Measurements from ENCODE around the gene PPL. TPM values are rescaled to one million over a fixed set of nuclear protein-coding genes. Genes with fewer than 3 reads are reported as not detected.
A peak's percentile ranks its signal among the peaks of the same experiment; 100 is the strongest.

Gene PPL
- total RNA-seq, 1 donor from 2014 or later, result 142 TPM

DNA sequence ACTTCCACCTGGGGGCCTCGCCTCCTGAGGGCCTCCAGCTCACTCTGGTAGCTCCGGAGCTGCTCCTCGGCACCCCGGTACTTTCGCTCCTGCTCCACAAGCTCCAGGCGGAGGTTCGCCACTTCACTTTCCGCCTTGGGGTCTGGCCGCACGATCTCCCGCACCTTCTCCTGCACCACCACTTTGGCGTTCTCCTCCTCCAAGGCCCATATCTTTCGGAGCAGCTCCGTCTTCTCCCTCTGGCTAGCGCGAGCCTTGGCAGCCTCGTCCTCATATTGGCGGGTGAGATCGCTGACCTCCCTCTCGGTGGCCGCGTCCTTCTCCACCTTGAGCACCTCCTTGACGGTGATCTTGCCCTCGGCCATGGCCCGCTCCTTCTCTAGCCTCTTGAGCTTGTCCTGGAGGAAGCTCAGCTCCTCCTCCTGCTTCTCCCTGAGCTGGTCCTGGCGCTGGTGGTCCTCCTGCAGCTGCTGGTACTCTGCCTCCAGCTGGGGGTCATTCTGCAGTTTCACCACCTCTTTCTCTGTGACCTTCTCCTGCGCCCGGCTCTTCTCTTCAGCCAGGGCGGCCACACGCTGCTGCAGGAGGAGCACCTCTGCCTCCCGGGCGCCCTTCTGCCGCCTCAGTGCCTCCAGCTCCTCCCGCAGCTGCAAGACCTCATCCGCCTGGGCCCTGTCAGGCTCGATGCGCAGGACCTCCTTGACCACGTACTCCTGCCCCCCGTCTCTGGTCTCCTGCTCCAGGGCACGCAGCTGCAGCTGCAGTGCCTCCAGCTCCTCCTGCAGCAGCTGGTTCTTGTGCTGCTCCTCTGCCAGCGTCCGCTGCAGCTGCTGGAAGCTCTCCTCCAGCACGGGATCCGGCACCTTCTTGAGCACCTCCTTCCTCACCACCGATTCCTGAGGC, 51.7 kb downstream of the PPL start:
- peak overlapping the region; percentile 65 for H3K27ac Mint-ChIP-seq
- peaks cover 43% of the 10 kb centered on the region for H3K36me3 Mint-ChIP-seq
- H3K4me1 Mint-ChIP-seq (ENCODE audit: unreplicated experiment), result peaks cover 20% of the 10 kb centered on the region

GRCh38 chr16:4884209-4884608, 52.7 kb downstream of the PPL start:
- H3K36me3 Mint-ChIP-seq, result peaks cover 43% of the 10 kb centered on the region
- DNase-seq (ENCODE audit: extremely low spot score, unreplicated experiment), result no peak
- H3K9me3 Mint-ChIP-seq, result no peaks in the 10 kb centered on the region
- H3K27me3 Mint-ChIP-seq, result no peaks in the 10 kb centered on the region
- TF ChIP-seq CTCF (conservative IDR thresholded peaks at IDR 0.05), result no peak
- H3K4me1 Mint-ChIP-seq (ENCODE audit: unreplicated experiment), result peaks cover 20% of the 10 kb centered on the region
- peak overlapping the region; percentile 31 for H3K27ac Mint-ChIP-seq
- H3K4me3 Mint-ChIP-seq, result no peak overlapping the region

More for the DNA sequence above, 51.7 kb downstream of the PPL start:
- H3K27me3 Mint-ChIP-seq, result no peaks in the 10 kb centered on the region
- no peaks in the 10 kb centered on the region for H3K9me3 Mint-ChIP-seq
- DNase-seq (ENCODE audit: extremely low spot score, unreplicated experiment), result no peak
- TF ChIP-seq CTCF (conservative IDR thresholded peaks at IDR 0.05), result no peak
- H3K4me3 Mint-ChIP-seq, result no peak overlapping the region

DNA sequence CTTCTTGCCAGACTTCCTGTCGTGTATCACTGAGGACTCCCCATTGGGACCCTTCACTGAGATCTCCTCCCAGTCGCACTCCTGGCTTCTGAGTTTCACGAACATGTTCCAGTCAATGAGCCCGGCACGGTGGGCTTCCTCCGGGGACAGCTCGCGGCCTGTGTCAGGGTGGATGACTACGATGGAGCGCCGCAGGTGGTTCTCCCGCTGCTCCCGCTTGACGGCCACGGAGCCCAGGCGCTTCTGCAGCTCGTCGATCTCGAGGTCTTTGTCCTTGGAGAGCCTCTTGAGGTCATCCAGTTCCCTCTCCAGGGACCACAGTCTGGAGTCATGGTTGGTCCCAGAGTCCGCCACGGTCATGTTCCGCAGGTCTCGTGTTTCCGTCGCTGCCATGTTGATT, 53.4 kb downstream of the PPL start:
- no peak overlapping the region for H3K27ac Mint-ChIP-seq
- TF ChIP-seq CTCF (conservative IDR thresholded peaks at IDR 0.05), result no peak
- no peak for DNase-seq (ENCODE audit: extremely low spot score, unreplicated experiment)
- no peak overlapping the region for H3K4me3 Mint-ChIP-seq
- H3K4me1 Mint-ChIP-seq (ENCODE audit: unreplicated experiment), result peaks cover 20% of the 10 kb centered on the region
- H3K9me3 Mint-ChIP-seq, result no peaks in the 10 kb centered on the region
- peaks cover 47% of the 10 kb centered on the region for H3K36me3 Mint-ChIP-seq
- no peaks in the 10 kb centered on the region for H3K27me3 Mint-ChIP-seq

DNA sequence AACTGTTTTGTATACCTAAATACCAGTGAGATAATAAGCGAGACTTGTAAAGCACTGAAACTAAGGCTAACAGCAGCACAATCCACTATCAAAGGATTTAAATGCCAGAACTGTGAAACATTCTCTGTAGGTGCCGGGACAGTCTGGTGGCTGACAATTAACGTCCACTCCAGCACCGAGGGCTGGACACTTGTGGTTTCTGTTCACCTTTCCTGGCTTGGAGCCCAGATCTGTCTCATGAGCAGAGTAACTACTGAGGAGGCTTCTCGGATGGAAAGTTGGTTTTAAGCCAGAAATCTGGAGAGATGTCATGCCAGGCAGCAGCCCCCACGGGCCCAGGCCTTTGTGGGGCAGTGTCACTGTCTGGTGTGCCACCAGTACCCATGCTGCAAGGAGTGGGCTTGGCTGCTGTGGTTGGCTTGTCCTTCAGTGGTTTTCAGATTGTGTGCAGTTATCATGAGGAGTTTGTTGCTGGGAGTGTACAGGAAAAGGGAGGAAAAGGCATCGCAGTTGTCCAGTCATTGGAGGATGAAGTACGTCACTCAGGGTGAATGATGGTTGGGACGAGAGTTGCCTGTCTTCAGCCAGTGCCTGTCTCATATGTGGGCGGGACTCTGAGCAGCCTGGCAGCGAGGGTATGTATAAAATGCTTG, 54.2 kb downstream of the PPL start:
- peak overlapping the region; percentile 66 for H3K27ac Mint-ChIP-seq
- no peak overlapping the region for H3K4me3 Mint-ChIP-seq
- peaks cover 20% of the 10 kb centered on the region for H3K4me1 Mint-ChIP-seq (ENCODE audit: unreplicated experiment)
- H3K27me3 Mint-ChIP-seq, result no peaks in the 10 kb centered on the region
- H3K36me3 Mint-ChIP-seq, result peaks cover 47% of the 10 kb centered on the region
- H3K9me3 Mint-ChIP-seq, result no peaks in the 10 kb centered on the region
- no peak for DNase-seq (ENCODE audit: extremely low spot score, unreplicated experiment)
- TF ChIP-seq CTCF (conservative IDR thresholded peaks at IDR 0.05), result no peak

DNA sequence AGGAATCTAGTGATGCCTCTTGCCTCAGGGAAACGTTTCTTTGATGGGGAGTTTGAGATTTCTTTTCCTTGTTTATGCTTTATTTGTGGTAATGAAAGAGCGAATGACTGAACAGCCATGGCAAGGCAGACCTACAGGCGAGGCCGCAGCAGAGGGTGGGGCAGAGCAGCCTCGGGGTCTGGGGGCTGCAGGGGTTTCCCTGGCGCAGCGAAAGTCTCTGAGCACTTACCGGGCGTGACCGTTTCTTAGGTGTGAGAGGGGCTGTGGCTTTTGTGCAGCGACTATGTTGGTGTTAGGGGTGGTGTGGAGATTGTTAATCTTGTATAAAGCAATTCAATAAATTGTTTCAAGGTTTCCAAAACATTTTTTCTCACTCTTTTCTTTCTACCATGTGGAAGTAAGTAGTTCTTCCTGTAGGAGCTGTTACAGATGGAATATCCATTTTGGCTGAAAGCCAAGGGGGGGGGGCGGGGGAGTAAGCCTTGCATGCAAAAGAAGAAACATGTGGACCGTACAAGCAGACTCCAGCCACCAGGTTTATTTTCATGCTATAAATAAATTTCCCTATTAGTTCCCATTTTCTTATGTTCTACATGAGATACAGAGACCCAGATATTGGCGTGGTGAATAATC, 54.8 kb downstream of the PPL start:
- H3K4me1 Mint-ChIP-seq (ENCODE audit: unreplicated experiment), result peaks cover 20% of the 10 kb centered on the region
- no peaks in the 10 kb centered on the region for H3K27me3 Mint-ChIP-seq
- no peak for DNase-seq (ENCODE audit: extremely low spot score, unreplicated experiment)
- peak overlapping the region; percentile 5 for H3K4me3 Mint-ChIP-seq
- TF ChIP-seq CTCF (conservative IDR thresholded peaks at IDR 0.05), result no peak
- no peaks in the 10 kb centered on the region for H3K9me3 Mint-ChIP-seq
- peak overlapping the region; percentile 66 for H3K27ac Mint-ChIP-seq
- peaks cover 46% of the 10 kb centered on the region for H3K36me3 Mint-ChIP-seq
